CD4-positive, alpha-beta T cell treated with Interleukin-4 for 4 hours (primary cell): ENCODE measurements around the gene DDX20.
"Not testable (repeated sequence)": the region's sequence is repeated elsewhere in the genome, so short reads cannot be mapped to it uniquely, and the experiment has no call there.

Source experiments
- DNase-seq: peaks from one replicate; pipeline ENCODE4 v3.0.0-alpha.2; 2020

The DDX20 gene

DNA sequence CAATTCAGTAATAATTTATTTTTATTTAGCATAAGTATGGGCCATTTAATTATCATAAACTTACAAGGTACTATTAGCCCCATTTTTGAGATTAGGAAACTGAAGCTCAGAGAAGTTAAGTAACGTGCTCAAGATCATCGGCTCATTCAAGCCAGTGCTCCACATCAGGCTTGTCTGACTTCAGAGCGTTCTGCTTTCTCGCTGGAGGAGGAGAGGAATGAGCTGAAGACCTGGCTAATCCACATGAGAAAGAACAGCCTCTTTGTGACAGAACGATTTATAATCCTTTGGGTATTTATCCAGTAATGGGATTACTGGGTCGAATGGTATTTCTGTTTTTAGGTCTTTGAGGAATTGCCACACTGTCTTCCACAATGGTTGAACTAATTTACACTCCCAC lies 39.7 kb downstream of the DDX20 start:
- DNase-seq = no peak

GRCh38 chr1:111798580-111798979 lies 42.9 kb downstream of the DDX20 start:
- no peak for DNase-seq

DNA sequence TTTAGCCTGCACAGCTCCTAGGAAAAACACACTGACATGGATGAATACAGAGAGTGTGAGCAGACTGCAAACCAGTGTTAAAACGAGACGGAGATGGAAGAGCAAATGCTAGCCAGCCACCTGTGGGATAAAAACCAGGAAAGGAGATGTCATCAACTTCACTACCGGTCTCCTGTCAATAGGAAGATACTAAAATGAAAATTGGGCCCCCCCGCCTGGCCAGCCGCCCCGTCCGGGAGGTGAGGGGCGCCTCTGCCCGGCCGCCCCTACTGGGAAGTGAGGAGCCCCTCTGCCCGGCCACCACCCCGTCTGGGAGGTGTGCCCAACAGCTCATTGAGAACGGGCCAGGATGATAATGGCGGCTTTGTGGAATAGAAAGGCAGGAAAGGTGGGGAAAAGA lies 44.0 kb downstream of the DDX20 start:
- DNase-seq = not testable (repeated sequence)

GRCh38 chr1:111801071-111801850 lies 45.6 kb downstream of the DDX20 start:
- no peak for DNase-seq

GRCh38 chr1:111802110-111802509 lies 46.4 kb downstream of the DDX20 start:
- DNase-seq = no peak

DNA sequence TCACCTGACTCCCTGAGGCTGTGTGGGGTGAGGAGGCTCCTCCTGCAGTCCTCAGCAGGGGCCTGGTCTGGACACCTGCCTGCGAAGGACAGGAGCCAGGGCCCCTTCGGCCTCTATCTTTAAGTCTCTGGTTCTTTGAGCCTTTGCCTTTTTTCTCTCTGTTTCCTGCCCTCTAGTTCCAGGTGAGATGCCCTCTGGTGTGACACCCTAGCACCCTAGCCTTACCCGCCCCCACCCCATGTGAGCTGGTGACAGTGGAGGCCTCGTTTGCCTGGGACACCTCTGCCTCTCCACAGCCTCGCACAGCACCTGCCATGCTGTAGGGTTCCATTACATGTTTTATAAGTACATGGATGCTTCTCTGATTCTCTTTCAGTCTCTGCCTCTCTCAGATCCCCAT lies 47.3 kb downstream of the DDX20 start:
- DNase-seq = no peak

- no peak for DNase-seq
Observed at GRCh38 chr1:111803951-111804350, 48.2 kb downstream of the DDX20 start.

DNA sequence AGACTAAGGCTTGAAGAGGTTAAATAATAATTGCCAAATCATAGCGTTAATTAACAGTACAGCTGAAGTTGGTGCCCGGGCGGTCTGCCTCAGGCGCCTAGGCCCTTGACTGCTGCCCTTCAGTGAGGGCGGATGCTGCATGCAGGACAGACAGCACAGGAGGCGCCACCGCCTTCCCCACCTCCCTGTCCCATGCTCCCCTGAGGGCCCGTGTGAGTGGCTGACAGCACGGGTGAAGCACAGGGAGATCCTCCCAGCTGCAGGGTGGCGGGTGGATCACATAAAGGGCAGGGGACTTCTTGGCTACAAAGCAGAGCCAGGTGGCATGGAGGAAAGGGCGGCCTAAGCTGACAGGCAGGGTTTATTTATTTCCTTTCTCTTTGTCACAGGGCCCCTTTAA lies 49.1 kb downstream of the DDX20 start:
- DNase-seq = no peak

DNA sequence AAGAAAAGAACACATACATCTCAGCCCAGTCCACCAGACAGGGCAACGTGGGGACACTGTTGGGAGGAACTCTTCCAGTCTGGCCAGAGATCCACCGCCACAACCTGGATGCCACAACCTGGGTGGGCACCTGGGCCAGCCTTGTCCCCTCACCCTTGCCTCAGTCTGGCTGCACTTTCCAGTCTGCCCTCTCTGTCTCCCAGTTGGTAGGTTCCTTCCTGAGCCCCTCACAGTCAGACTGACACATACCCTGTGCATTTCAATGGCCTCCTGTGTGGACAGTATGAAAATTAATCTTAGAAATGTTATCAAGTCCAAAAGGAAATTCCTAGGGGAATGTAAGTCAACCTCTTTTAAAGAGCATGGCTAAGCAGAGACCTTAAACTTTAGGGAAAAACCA lies 49.5 kb downstream of the DDX20 start:
- DNase-seq = no peak

DNA sequence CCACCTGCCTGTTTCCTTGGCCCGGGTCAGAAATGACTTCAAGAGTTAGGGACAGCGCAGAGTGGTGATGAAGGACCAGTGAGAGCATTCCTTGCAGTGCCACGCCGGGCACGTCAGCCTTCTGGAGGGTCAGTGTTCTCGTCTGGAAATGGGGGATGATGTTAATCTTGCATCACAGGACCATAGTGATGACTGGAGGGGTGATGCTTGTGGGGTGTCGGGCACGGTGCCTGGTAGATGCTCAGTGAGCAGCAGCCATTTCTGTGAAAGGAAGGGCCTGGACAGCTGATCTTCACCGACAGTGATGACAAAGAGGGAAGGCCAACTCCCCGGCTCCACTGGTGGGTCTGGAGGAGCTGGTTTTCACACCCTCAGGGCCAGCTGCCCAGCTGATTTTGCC lies 56.2 kb downstream of the DDX20 start:
- no peak for DNase-seq

DNA sequence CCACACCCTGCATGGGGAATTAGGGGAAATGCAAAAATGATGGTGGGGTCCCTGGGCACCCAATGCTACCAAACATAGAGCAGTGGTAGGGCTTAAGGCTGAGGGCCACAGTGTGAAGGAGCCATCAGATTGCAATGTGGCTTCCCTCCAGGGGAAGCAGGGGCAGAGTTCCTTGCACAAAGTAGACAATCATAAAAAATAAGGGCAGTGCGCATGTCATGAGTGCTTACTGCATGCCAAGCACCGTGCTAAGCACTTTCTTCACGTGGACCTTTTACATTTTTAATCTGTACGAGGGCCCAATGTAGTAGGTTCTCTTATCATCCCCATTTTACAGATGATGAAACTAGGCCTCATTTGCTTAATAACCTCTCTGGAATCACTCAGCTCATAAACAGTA lies 56.6 kb downstream of the DDX20 start:
- DNase-seq = no peak

- DNase-seq = no peak
Observed at GRCh38 chr1:111813440-111814304, 58.0 kb downstream of the DDX20 start.

DNA sequence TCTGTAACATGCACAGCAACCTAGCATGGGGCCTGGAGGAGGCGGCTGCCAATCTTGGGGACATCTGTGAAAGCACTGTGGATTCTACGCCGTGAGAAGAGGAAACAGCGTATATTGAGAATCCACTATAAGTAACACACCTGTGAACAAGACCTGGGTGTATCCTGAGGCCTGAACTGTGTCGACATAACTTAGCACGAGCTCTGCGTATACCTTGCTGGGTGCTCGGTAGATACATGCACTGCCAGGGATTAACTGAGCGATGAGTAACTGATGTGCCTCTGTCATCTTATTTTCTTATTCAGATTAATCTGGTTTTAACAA lies 58.6 kb downstream of the DDX20 start:
- no peak for DNase-seq

DNA sequence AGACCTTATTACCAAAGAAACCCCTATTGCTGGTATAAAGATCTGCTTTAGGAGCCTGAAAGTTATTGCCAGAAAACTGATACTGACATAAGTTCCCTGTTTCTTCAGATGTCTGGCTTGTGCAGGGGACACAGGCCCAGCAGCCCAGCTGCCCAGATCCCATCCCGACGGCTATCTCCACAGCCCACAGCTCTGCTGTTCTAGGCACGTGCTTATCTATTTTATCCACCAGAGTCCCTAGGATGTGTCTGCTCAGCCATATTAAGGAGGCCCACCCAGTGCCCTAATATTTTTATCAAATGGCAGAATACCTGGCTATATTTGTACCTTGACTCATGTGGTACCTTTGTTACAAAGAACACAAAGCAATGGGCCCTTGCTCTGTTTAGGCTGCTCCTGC lies 58.9 kb downstream of the DDX20 start:
- no peak for DNase-seq
